HG02870 (cell line): ENCODE measurements around the gene SYDE1.

Source experiments
- ATAC-seq: cut with Tn5 transposase; IDR thresholded peaks from one replicate; pipeline ENCODE4 v1.9.1; 2021; ENCODE audit warnings: mild to moderate bottlenecking, moderate library complexity; ENCODE audit not compliant: unreplicated experiment

SYDE1 gene

GRCh38 chr19:15125232-15126067 lies 18.2 kb downstream of the SYDE1 start:
- peak; percentile 90 for ATAC-seq

DNA sequence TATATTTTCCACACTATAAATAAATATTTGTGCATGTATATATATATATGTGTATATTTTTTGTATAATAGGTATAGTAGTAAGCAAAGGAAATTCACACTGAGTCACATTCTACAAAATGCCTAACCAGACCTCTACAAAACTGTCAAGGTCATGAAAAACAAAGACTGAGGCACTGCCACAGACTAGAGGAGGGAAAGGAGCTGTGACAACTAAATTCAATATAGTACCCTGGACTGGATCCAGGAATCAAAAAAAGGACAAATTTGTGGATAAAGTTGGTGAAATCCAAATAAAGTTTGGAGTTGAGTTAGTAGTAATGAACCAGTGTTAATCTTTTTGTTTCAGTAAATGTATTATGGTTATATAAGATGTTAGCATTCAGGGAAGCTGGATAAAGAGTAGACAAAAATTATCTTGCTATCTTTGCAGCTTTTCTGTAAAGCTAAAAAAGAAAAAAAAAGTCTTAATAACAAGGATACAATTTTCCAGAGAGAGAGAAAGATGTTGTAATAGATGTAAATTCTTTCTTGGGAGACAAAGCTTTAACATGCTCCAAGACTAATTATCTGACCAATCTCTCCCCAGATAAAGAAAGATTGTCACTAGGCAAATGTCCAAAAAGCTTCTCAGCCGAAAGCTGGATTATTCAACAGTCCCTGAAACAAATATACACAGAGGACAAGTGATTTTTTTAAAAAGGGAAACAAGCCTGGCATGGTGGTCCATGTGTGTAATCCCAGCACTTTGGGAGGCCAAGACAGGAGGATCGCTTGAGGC lies 19.1 kb downstream of the SYDE1 start:
- no peak for ATAC-seq

- ATAC-seq = no peak
Measured at GRCh38 chr19:15128162-15128770, 21.1 kb downstream of the SYDE1 start.

GRCh38 chr19:15129856-15130585 lies 22.8 kb downstream of the SYDE1 start:
- no peak for ATAC-seq

GRCh38 chr19:15136234-15136954 lies 29.2 kb downstream of the SYDE1 start:
- no peak for ATAC-seq

DNA sequence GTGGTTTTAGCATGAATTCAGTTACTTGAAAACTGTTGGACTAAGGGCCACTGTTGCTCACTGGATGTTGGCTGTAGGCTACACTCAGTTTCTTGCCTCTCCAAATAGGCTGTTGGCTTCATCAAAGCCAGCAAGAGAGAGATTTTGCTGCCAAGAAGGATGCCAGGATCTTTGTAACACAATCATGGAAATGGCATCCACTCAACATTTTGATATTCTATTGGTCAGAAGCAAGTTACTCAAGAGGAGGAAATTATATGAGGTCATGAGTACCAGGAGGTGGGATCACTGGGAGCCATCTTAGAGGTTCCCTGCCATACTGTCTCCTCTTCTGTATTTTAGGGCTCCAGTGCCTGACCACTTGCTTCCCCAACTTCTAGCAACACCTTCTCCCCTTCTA lies 30.6 kb downstream of the SYDE1 start:
- ATAC-seq = no peak

- ATAC-seq = no peak
Measured at GRCh38 chr19:15138427-15138826, 31.2 kb downstream of the SYDE1 start.

DNA sequence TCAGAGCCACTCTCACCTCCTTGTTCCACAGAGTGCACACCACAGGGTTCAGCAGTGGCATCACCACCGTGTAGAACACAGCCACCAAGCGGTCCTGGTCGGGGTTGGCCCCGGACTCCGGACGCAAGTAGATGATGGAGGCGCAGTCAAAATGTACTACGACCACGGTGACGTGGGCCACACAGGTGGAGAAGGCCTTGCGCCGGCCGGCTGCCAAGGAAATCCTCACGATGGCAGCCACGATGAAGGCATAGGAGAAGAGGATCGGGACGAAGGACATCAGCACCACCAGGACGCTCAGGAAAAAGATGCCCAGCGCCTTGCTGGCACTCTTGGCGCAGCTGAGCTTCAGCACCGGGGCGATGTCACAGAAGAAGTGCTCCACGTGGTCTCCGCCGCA lies 33.9 kb downstream of the SYDE1 start:
- ATAC-seq = no peak

DNA sequence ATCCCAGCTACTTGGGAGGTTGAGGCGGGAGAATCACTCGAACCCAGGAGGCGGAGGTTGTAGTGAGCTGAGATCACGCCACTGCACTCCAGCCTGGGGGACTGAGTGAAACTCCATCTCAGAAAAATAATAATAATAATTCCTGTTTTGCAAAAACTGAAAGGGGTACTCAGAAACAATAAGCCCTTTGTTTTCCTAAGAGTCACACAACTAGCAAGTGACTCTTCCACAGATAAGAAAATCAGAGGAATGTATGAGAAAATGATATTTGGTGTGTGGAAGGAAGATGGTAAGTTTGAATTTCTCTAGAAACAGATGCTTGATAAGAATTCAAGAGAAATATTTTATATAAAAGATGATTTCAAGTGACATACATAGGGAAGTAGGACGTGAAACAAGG lies 35.1 kb downstream of the SYDE1 start:
- no peak for ATAC-seq

DNA sequence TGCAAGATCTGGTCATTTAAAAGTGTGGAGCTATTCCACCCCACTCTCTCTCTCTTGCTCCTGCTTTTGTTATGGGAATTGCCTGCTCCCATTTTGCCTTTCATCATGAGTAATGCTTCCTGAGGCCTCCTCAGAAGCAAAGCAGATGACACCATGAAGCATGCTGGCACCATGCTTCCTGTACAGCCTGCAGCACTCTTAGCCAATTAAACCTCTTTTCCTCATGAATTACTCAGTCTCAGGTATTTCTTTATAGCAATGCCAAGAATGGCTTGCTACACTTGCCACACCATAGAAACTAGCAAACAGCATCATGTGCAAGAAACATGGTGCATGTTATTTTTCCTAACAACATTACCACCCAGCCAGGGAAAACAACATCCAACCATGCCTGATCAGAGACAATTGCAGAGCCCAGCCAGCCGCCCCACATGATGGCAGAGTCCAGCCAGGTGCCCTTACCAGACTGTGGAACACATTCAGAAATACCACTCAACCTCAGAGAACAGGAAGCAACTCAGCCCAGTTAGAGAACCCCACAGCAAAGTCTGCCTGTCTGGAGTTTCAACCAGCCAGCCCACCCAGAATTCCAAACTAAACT lies 36.9 kb downstream of the SYDE1 start:
- no peak for ATAC-seq

DNA sequence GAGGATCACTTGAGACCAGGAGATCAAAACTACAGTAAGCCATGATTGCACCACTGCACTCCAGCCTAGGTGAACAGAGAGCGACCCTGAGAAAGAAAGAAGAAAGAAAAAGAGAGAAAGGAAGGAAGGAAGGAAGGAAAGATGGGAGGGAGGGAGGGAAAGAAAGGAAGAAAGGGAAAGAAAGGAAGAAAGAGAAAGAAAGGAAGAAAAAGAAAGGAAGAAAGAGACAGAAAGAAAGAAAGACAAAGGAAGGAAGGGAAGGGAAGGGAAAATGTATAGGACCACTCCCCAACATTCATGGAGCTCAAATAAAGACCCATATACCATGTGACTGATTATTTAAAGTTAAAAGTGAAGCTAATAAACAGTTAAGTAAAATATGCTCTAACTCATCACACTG lies 39.9 kb downstream of the SYDE1 start:
- no peak for ATAC-seq

DNA sequence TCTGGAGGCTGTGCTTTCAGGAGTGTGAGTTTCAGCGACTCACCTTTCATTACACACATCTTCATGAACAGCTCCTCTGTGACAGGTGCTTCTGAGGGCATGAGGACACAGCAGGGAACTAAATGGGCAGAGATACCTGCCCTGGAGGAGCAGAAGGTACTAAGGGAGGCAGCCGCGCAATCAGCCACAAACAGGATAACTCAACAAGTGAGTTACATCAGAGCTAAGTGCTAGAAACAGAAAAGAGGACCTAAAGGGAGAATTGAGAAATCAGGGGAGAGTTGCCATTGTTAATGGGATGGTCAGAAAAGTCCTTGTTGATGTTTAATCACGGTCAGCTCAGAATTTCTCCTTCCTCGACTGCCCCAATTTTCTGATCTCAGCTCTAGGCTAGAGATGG lies 42.5 kb downstream of the SYDE1 start:
- no peak for ATAC-seq

- no peak for ATAC-seq
Measured at GRCh38 chr19:15154002-15154612, 46.9 kb downstream of the SYDE1 start.

GRCh38 chr19:15155296-15155695 lies 48.1 kb downstream of the SYDE1 start:
- no peak for ATAC-seq

GRCh38 chr19:15156391-15156790 lies 49.2 kb downstream of the SYDE1 start:
- no peak for ATAC-seq

- no peak for ATAC-seq
Measured at GRCh38 chr19:15159251-15159650, 52.0 kb downstream of the SYDE1 start.

DNA sequence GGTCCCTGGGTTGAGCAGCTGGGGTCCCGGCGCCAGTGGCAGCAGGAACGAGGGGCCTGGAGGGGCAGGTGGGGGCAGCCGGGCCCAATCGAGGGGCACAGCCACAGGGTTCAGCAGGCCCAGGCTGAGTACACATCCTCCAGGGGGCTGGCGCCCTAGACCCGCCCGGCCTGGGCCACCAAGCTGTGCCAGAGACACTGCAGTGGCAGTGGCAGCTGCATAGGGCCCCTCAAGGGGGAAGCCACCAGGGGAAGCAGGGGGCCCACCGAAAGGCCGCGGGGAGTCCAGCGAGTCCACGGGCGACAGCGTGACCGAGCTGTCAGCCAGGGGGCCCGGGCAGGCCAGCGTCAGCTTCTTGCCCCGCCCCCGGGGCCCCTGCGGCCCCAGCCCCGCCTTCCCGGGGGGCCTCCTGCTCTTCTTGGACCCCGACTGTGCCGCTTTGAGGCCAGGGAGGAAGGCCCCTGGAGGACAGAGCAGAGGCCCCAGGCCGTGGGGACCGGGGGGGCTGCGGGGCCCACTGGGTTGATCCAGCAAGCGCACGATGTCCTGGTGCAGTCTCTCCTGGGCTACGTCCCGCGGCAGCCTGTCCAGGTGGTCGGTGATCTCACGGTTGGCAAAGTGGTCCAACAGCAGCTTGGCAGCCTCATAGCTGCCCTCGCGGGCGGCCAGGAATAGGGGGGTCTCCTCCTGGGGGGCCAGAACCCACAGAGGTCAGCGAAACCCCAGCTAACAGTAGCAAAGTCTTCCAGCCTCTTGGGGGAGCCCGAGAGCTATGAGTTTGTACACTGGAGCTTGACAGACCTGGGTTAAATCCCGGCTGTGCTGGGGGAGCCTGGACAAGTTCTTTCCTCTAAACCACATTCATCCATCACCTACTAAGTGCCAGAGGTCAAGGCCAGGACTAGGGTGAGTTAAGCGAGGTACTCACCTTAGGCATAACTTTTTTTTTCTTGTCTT lies 54.1 kb downstream of the SYDE1 start:
- ATAC-seq = no peak
